Measurements from ENCODE around the gene PRKAR1A. TPM values are rescaled to one million over a fixed set of nuclear protein-coding genes. Genes with fewer than 3 reads are reported as not detected.

Gene PRKAR1A
- total and polyA plus RNA-seq, 12 donors: 170 to 1,378 (median 783) TPM

DNA sequence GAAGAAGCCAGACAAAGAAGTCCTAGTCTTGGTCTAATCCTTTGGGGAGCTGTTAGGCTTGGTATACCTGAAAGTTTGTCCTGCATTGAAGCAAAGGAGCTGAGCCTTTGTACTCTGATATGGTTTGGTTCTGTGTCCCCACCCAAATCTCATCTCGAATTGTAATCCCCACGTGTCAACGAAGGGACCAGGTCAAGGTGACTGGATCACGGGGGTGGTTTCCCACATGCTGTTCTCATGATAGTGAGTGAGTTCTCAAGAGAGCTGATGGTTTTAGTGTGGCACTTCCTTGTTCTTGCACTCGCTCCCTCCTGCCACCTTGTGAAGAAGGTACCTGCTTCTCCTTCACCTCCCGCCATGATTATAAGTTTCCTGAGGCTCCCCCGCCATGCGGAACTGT lies 55.4 kb downstream of the PRKAR1A start:
- WGBS, 2 donors: 96% methylated on average over 8 of the region's 8 CpGs
- peak overlapping the region in 1 of 10 donors; percentile 72 for H3K27ac ChIP-seq
- H3K27me3 ChIP-seq: no peaks in the 10 kb centered on the region
- no peak for ATAC-seq
- H3K36me3 ChIP-seq: peaks cover 0 to 3% (median 0%) of the 10 kb centered on the region in 9 donors
- no peaks in the 10 kb centered on the region for H3K9me3 ChIP-seq
- no peak overlapping the region for H3K4me3 ChIP-seq
- peaks cover 0 to 40% (median 4%) of the 10 kb centered on the region in 9 donors for H3K4me1 ChIP-seq
- DNase-seq: no peak
- intact Hi-C loops (cut with DNase I): no loop called here
- TF ChIP-seq, protein P1, sequence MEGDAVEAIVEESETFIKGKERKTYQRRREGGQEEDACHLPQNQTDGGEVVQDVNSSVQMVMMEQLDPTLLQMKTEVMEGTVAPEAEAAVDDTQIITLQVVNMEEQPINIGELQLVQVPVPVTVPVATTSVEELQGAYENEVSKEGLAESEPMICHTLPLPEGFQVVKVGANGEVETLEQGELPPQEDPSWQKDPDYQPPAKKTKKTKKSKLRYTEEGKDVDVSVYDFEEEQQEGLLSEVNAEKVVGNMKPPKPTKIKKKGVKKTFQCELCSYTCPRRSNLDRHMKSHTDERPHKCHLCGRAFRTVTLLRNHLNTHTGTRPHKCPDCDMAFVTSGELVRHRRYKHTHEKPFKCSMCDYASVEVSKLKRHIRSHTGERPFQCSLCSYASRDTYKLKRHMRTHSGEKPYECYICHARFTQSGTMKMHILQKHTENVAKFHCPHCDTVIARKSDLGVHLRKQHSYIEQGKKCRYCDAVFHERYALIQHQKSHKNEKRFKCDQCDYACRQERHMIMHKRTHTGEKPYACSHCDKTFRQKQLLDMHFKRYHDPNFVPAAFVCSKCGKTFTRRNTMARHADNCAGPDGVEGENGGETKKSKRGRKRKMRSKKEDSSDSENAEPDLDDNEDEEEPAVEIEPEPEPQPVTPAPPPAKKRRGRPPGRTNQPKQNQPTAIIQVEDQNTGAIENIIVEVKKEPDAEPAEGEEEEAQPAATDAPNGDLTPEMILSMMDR (IDR thresholded peaks at IDR 0.05): no peak

DNA sequence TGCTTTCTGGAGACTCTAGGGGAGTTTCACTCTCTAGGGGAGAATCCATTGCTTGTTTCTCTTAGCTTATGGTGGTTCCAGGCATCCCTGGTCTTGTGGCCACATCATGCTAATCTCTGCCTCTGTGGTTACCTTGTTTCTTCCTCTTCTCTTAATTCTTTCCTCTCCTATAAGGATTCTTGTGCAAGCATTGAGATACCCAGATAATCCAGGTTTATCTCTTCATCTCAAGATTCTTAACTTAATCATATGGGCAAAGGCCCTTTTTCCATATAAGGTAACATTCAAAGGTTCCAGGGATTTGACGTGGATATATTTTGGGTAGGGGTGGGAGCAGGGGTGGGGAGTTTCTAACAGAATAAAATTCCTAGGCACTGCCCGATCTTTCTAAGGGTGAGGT lies 56.4 kb downstream of the PRKAR1A start:
- no peaks in the 10 kb centered on the region for H3K9me3 ChIP-seq
- no peak for ATAC-seq
- TF ChIP-seq, protein P1 (IDR thresholded peaks at IDR 0.05): no peak
- H3K27ac ChIP-seq: no peak overlapping the region
- intact Hi-C loops (cut with DNase I): no loop called here
- no peak overlapping the region for H3K4me3 ChIP-seq
- WGBS, 2 donors: 84 to 86% methylated on average over 2 of the region's 2 CpGs
- H3K36me3 ChIP-seq: peaks cover 0 to 3% (median 0%) of the 10 kb centered on the region in 9 donors
- no peaks in the 10 kb centered on the region for H3K27me3 ChIP-seq
- peaks cover 0 to 49% (median 4%) of the 10 kb centered on the region in 9 donors for H3K4me1 ChIP-seq
- DNase-seq: no peak

GRCh38 chr17:68569346-68569745 lies 57.1 kb downstream of the PRKAR1A start:
- peaks cover 0 to 54% (median 4%) of the 10 kb centered on the region in 9 donors for H3K4me1 ChIP-seq
- intact Hi-C loops (cut with DNase I): no loop called here
- ATAC-seq: no peak
- peaks cover 0 to 3% (median 0%) of the 10 kb centered on the region in 9 donors for H3K36me3 ChIP-seq
- H3K4me3 ChIP-seq: no peak overlapping the region
- no peaks in the 10 kb centered on the region for H3K27me3 ChIP-seq
- H3K9me3 ChIP-seq: no peaks in the 10 kb centered on the region
- no peak overlapping the region for H3K27ac ChIP-seq
- TF ChIP-seq, protein P1 (IDR thresholded peaks at IDR 0.05): no peak
- DNase-seq: no peak

- no peak for DNase-seq
Measured at GRCh38 chr17:68570526-68570925, 58.3 kb downstream of the PRKAR1A start.

More at GRCh38 chr17:68570526-68570925, 58.3 kb downstream of the PRKAR1A start:
- H3K4me3 ChIP-seq: no peak overlapping the region
- H3K27me3 ChIP-seq: no peaks in the 10 kb centered on the region
- peaks cover 0 to 3% (median 0%) of the 10 kb centered on the region in 9 donors for H3K36me3 ChIP-seq
- WGBS, 2 donors: 55 to 57% methylated on average over 1 of the region's 1 CpG
- H3K27ac ChIP-seq: no peak overlapping the region
- TF ChIP-seq, protein P1 (IDR thresholded peaks at IDR 0.05): no peak
- no peaks in the 10 kb centered on the region for H3K9me3 ChIP-seq
- no peak for ATAC-seq
- intact Hi-C loops (cut with DNase I): no loop called here
- peaks cover 0 to 52% (median 4%) of the 10 kb centered on the region in 9 donors for H3K4me1 ChIP-seq
